GM12865 (cell line): ENCODE results near the gene ZBTB34.

ENCODE experiments used
- DNase-seq: peaks from one replicate; pipeline ENCODE4 v3.0.0; 2010; ENCODE audit warnings: low read depth
- H3K4me3 ChIP-seq: 2 replicates; pipeline ENCODE4 v1.5.1; 2011; ENCODE audit warnings: mild to moderate bottlenecking, low read depth, low read length, control low read depth
- CTCF ChIP-seq: IDR thresholded peaks from 2 replicates; pipeline ENCODE4 v1.5.1; 2011; ENCODE audit warnings: low read length, control low read depth, low read depth, inconsistent platforms; ENCODE audit not compliant: insufficient read depth; ENCODE audit errors: missing control alignments

Gene ZBTB34

GRCh38 chr9:126860757-126861466, 473 bp downstream of the ZBTB34 start:
- H3K4me3 ChIP-seq = peak overlapping the region; percentile 82
- DNase-seq = peak; percentile 32
- no peak for TF ChIP-seq CTCF

- H3K4me3 ChIP-seq = peak overlapping the region; percentile 82
- peak; percentile 21 for DNase-seq
- no peak for TF ChIP-seq CTCF
Observed at GRCh38 chr9:126861707-126862103, 1.3 kb downstream of the ZBTB34 start.

GRCh38 chr9:126862104-126862761, 1.8 kb downstream of the ZBTB34 start:
- TF ChIP-seq CTCF = no peak
- peak; percentile 13 for DNase-seq
- peak overlapping the region; percentile 82 for H3K4me3 ChIP-seq

GRCh38 chr9:126864771-126865170, 4.3 kb downstream of the ZBTB34 start:
- no peak overlapping the region for H3K4me3 ChIP-seq
- no peak for TF ChIP-seq CTCF
- DNase-seq = no peak

- no peak for DNase-seq
- TF ChIP-seq CTCF = no peak
- H3K4me3 ChIP-seq = no peak overlapping the region
Observed at GRCh38 chr9:126869368-126869767, 8.9 kb downstream of the ZBTB34 start.

- DNase-seq = peak; percentile 41
- H3K4me3 ChIP-seq = no peak overlapping the region
- no peak for TF ChIP-seq CTCF
Observed at GRCh38 chr9:126872516-126872915, 12.1 kb downstream of the ZBTB34 start.
